ENCODE measurements around the gene STX11.

Gene STX11

GRCh38 chr6:144216668-144217218 lies 66.4 kb downstream of the STX11 start:
- DNase-seq: no peak

GRCh38 chr6:144217264-144217663 lies 66.9 kb downstream of the STX11 start:
- DNase-seq: no peak

- DNase-seq: no peak
Observed at GRCh38 chr6:144217797-144218196, 67.5 kb downstream of the STX11 start.

GRCh38 chr6:144219056-144219685 lies 68.9 kb downstream of the STX11 start:
- DNase-seq: peak; percentile 48

GRCh38 chr6:144220031-144220790 lies 69.9 kb downstream of the STX11 start:
- DNase-seq: no peak

- DNase-seq: no peak
Observed at GRCh38 chr6:144223686-144224085, 73.4 kb downstream of the STX11 start.

- DNase-seq: no peak
Observed at GRCh38 chr6:144231721-144232120, 81.4 kb downstream of the STX11 start.

GRCh38 chr6:144232176-144232831 lies 82.0 kb downstream of the STX11 start:
- no peak for DNase-seq

- no peak for DNase-seq
Observed at GRCh38 chr6:144232832-144233230, 82.5 kb downstream of the STX11 start.

- no peak for DNase-seq
Observed at GRCh38 chr6:144234399-144234798, 84.1 kb downstream of the STX11 start.

GRCh38 chr6:144234935-144235334 lies 84.6 kb downstream of the STX11 start:
- no peak for DNase-seq

Data from fibroblast of skin of right quadriceps (primary cell).